HepG2 (cell line): ENCODE data around the gene INTS15. TPM values are rescaled to one million over a fixed set of nuclear protein-coding genes. Genes with fewer than 3 reads are reported as not detected.
A peak's percentile ranks its signal among the peaks of the same experiment; 100 is the strongest.

ENCODE experiments used
- CEBPG ChIP-seq: IDR thresholded peaks from 2 replicates; pipeline ENCODE4 v1.6.1; 2016
- DBP ChIP-seq: sonication (generic); formaldehyde crosslinking; IDR thresholded peaks from 2 replicates; pipeline ENCODE4 v1.4.0; 2020; ENCODE audit warnings: missing genetic modification reagents; ENCODE audit errors: not compliant biosample characterization
- ELF1 ChIP-seq: sonication (generic); formaldehyde crosslinking; IDR thresholded peaks from 2 replicates; pipeline ENCODE4 v1.4.0; 2020; ENCODE audit warnings: missing genetic modification reagents
- ELF3 ChIP-seq: IDR thresholded peaks from 2 replicates; pipeline ENCODE4 v1.6.1; 2016; ENCODE audit warnings: missing genetic modification reagents, missing compliant biosample characterization
- FOXO4 ChIP-seq: sonication (generic); formaldehyde crosslinking; conservative IDR thresholded peaks from 2 replicates; pipeline ENCODE4 v1.8.1; 2023; ENCODE audit warnings: missing genetic modification reagents
- GPBP1L1 ChIP-seq: sonication (generic); formaldehyde crosslinking; IDR thresholded peaks from 2 replicates; pipeline ENCODE4 v1.5.0; 2020; ENCODE audit warnings: mild to moderate bottlenecking, missing genetic modification reagents
- GTF2F1 ChIP-seq: fragments of 150-350 bp; IDR thresholded peaks from 2 replicates; pipeline ENCODE4 v1.6.1; 2014; ENCODE audit warnings: low read length
- PITX1 ChIP-seq: sonication (generic); formaldehyde crosslinking; IDR thresholded peaks from 2 replicates; pipeline ENCODE4 v1.5.1; 2020; ENCODE audit warnings: mild to moderate bottlenecking, missing genetic modification reagents
- SMAD9 ChIP-seq: sonication (generic); formaldehyde crosslinking; IDR thresholded peaks from 2 replicates; pipeline ENCODE4 v1.5.1; 2020; ENCODE audit warnings: mild to moderate bottlenecking, missing genetic modification reagents
- SNAI1 ChIP-seq: sonication (generic); formaldehyde crosslinking; IDR thresholded peaks from 2 replicates; pipeline ENCODE4 v1.5.0; 2020; ENCODE audit warnings: mild to moderate bottlenecking, missing genetic modification reagents, borderline replicate concordance
- SNRNP70 ChIP-seq: fragments of 200-400 bp; formaldehyde crosslinking; IDR thresholded peaks from 2 replicates; pipeline ENCODE4 v1.6.1; 2017; ENCODE audit warnings: mild to moderate bottlenecking, low read depth, low read length, moderate library complexity
- TRIM22 ChIP-seq: fragments of 450-650 bp; IDR thresholded peaks from 2 replicates; pipeline ENCODE4 v1.6.1; 2017
- ZEB1 ChIP-seq: IDR thresholded peaks from 2 replicates; pipeline ENCODE4 v1.6.1; 2012; ENCODE audit warnings: mild to moderate bottlenecking, low read depth, inconsistent platforms; ENCODE audit not compliant: insufficient replicate concordance
- ZNF382 ChIP-seq: sonication (generic); formaldehyde crosslinking; IDR thresholded peaks from 2 replicates; pipeline ENCODE4 v1.5.0; 2020; ENCODE audit warnings: missing genetic modification reagents, mild to moderate bottlenecking, borderline replicate concordance
- ZNF792 ChIP-seq: IDR thresholded peaks from 2 replicates; pipeline ENCODE4 v1.6.1; 2016
- polyA plus RNA-seq, 8 experiments: library from polyadenylated mRNA; depleted of rRNA in 3 of 8; stranded (reverse) in 7 of 8; unstranded in 1 of 8; fragments of >200 nt; fragmentation: Illumina TruSeq in 4 of 8; extraction: Trizol in 4 of 8; gene quantifications; 2 replicates each; pipeline versions ENCODE4 v1.2.1 to v1.2.3, GENCODE V29; 2011 to 2016; ENCODE audit warnings: low read depth in 4 of 8, missing spikeins in 1 of 8, mixed read lengths in 1 of 8; ENCODE audit not compliant: insufficient read depth in 1 of 8
- total RNA-seq, 5 experiments: library from RNA; depleted of rRNA; stranded (reverse); fragments of >200 nt; fragmentation: Illumina TruSeq; extraction: Trizol; gene quantifications; 2 replicates each; pipeline ENCODE4 v1.2.3, GENCODE V29; 2016; ENCODE audit warnings: low read depth in 1 of 5
- TF ChIP-seq, protein P1 (sequence below): sonication (generic); formaldehyde crosslinking; IDR thresholded peaks from one replicate; pipeline ENCODE4 v1.5.1; 2020; ENCODE audit warnings: mild to moderate bottlenecking, missing genetic modification reagents; ENCODE audit errors: not compliant biosample characterization

Gene INTS15
- total and polyA plus RNA-seq, 2 of the 13 experiments (the other 11 are each of a cell fraction or from before 2014, with no cell fraction given) = 16.3 to 25.7 TPM

DNA sequence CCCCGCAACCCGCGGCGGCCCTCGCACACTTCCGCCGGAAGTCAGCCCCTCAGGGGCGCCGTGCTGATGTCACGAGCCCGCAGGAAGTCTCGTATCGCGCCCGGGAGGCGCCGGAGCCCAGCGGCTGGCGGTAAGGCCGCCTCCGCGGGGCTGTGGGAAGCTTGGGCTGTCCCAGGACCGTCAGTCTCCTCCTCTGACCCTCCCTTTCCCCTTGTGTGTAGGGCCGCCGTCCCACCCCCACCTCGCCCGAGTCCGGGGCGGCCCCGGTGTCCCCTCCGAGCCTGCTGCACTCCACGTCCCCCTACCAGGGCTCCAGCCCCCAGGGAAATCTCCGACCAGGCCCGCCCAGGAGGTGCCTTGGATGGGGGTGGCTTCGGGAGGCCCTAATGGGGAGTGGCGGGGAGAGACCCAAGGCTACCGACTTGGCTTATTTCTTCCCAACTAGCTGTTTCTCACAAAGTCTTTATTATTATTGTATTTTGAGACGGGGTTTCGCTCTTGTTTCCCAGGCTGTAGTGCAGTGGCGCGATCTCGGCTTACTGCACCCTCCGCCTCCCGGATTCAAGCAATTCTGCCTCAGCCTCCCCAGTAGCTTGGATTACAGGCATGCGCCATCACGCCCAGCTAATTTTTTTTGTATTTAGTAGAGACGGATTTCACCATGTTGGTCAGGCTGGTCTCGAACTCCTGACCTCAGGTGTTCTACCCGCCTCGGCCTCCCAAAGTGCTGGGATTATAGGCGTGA, 12.3 kb upstream of the INTS15 start, which contains the start of gene ZDHHC4 (continued):
- TF ChIP-seq FOXO4 (CRISPR knock-in tag) = no peak
- TF ChIP-seq ZNF792 (CRISPR knock-in tag) = no peak
- TF ChIP-seq ZNF382 (CRISPR knock-in tag) = no peak
- peak; percentile 55; the same call in 1 of the 2 replicates for TF ChIP-seq PITX1 (CRISPR knock-in tag)
- TF ChIP-seq TRIM22 = no peak
- TF ChIP-seq CEBPG (CRISPR knock-in tag) = peak; percentile 27; the same call in 1 of the 2 replicates
- 0 out of 2 replicates have a peak, but pooled peaks have one; percentile 23 for TF ChIP-seq SNAI1 (CRISPR knock-in tag)
- TF ChIP-seq ZEB1 = peak; percentile 67
- TF ChIP-seq GPBP1L1 (CRISPR knock-in tag) = no peak
- peak; percentile 72 for TF ChIP-seq ELF3 (CRISPR knock-in tag)
- no peak for TF ChIP-seq DBP
- no peak for TF ChIP-seq SMAD9 (CRISPR knock-in tag)
- peak; percentile 83 for TF ChIP-seq ELF1 (CRISPR knock-in tag)
- TF ChIP-seq, protein P1, sequence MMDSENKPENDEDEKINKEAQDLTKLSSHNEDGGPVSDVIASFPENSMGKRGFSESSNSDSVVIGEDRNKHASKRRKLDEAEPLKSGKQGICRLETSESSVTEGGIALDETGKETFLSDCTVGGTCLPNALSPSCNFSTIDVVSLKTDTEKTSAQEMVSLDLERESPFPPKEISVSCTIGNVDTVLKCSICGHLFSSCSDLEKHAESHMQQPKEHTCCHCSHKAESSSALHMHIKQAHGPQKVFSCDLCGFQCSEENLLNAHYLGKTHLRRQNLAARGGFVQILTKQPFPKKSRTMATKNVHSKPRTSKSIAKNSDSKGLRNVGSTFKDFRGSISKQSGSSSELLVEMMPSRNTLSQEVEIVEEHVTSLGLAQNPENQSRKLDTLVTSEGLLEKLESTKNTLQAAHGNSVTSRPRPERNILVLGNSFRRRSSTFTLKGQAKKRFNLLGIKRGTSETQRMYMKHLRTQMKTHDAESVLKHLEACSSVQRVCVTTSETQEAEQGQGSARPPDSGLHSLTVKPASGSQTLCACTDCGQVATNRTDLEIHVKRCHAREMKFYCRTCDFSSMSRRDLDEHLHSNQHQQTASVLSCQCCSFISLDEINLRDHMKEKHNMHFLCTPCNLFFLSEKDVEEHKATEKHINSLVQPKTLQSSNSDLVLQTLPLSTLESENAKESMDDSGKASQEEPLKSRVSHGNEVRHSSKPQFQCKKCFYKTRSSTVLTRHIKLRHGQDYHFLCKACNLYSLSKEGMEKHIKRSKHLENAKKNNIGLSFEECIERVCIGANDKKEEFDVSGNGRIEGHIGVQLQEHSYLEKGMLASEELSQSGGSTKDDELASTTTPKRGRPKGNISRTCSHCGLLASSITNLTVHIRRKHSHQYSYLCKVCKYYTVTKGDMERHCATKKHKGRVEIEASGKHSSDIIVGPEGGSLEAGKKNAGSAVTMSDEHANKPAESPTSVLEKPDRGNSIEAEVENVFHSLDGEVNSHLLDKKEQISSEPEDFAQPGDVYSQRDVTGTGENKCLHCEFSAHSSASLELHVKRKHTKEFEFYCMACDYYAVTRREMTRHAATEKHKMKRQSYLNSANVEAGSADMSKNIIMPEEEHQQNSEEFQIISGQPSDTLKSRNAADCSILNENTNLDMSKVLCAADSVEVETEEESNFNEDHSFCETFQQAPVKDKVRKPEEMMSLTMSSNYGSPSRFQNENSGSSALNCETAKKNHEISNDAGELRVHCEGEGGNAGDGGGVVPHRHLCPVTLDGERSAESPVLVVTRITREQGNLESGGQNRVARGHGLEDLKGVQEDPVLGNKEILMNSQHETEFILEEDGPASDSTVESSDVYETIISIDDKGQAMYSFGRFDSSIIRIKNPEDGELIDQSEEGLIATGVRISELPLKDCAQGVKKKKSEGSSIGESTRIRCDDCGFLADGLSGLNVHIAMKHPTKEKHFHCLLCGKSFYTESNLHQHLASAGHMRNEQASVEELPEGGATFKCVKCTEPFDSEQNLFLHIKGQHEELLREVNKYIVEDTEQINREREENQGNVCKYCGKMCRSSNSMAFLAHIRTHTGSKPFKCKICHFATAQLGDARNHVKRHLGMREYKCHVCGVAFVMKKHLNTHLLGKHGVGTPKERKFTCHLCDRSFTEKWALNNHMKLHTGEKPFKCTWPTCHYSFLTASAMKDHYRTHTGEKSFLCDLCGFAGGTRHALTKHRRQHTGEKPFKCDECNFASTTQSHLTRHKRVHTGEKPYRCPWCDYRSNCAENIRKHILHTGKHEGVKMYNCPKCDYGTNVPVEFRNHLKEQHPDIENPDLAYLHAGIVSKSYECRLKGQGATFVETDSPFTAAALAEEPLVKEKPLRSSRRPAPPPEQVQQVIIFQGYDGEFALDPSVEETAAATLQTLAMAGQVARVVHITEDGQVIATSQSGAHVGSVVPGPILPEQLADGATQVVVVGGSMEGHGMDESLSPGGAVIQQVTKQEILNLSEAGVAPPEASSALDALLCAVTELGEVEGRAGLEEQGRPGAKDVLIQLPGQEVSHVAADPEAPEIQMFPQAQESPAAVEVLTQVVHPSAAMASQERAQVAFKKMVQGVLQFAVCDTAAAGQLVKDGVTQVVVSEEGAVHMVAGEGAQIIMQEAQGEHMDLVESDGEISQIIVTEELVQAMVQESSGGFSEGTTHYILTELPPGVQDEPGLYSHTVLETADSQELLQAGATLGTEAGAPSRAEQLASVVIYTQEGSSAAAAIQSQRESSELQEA (CRISPR knock-in tag) = no peak
- TF ChIP-seq GTF2F1 = no peak
- no peak for TF ChIP-seq SNRNP70
